Erythroblast (primary cell): Measurements from ENCODE around the gene DUS2.

Source experiments
- GATA1 ChIP-seq: IDR thresholded peaks from 2 replicates; pipeline ENCODE4 v1.6.1; 2011; ENCODE audit warnings: low read depth, mild to moderate bottlenecking, control low read depth, low read length, moderate library complexity
- POLR2A ChIP-seq: IDR thresholded peaks from 2 replicates; pipeline ENCODE4 v1.6.1; 2011; ENCODE audit warnings: mild to moderate bottlenecking, low read length

GRCh38 chr16:68068926-68069325 lies 45.8 kb downstream of the DUS2 start:
- no peak for TF ChIP-seq POLR2A
- TF ChIP-seq GATA1 = no peak
